HEK293 (cell line): Measurements from ENCODE around the gene RPL19.
A peak's percentile ranks its signal among the peaks of the same experiment; 100 is the strongest.

Experiments
- CTCF ChIA-PET: fragments of 350-600 bp; formaldehyde crosslinking; extraction: SDS; loops from one replicate; lab custom pipeline; 2021; ENCODE audit warnings: antibody characterized with exemption; lab: Yijun Ruan, JAX
- POLR2A ChIA-PET: fragments of 300-600 bp; formaldehyde crosslinking; extraction: SDS; loops from one replicate; lab custom pipeline; 2020; ENCODE audit warnings: antibody characterized with exemption, inconsistent platforms; lab: Yijun Ruan, JAX
- H3K27ac ChIP-seq: fragments of 200-500 bp; sonication (Bioruptor generic); 2 replicates; pipeline ENCODE4 v1.5.1; 2014; ENCODE audit warnings: low read depth, low read length, control low read depth, inconsistent platforms; ENCODE audit errors: extremely low read depth
- H3K36me3 ChIP-seq, 2 experiments: fragments of 200-500 bp in 1 of 2; sonication (Bioruptor generic) in 1 of 2; 1 replicate in 1 of 2; 2 replicates in 1 of 2; pipeline ENCODE4 v1.5.1; 2014 to 2017; ENCODE audit warnings: inconsistent platforms in 2 of 2, low read length in 2 of 2; ENCODE audit not compliant: control insufficient read depth in 2 of 2, insufficient read depth in 1 of 2
- H3K4me1 ChIP-seq: fragments of 200-500 bp; sonication (Bioruptor generic); 2 replicates; pipeline ENCODE4 v1.5.1; 2014; ENCODE audit warnings: mild to moderate bottlenecking, low read length, inconsistent platforms; ENCODE audit not compliant: control insufficient read depth, insufficient read depth
- H3K4me3 ChIP-seq: 2 replicates; pipeline ENCODE4 v1.5.1; 2011; ENCODE audit warnings: low read depth, mild to moderate bottlenecking, control low read depth, low read length, moderate library complexity
- H3K9me3 ChIP-seq: fragments of 200-500 bp; sonication (Bioruptor generic); 2 replicates; pipeline ENCODE4 v1.5.1; 2014; ENCODE audit warnings: low read depth, low read length, inconsistent platforms; ENCODE audit not compliant: control insufficient read depth, insufficient read depth
- EGR2 ChIP-seq: fragments of 450-650 bp; formaldehyde crosslinking; IDR thresholded peaks from 2 replicates; pipeline ENCODE4 v1.5.1; 2016; ENCODE audit warnings: low read depth, missing biosample characterization, missing genetic modification characterization
- IKZF3 ChIP-seq: fragments of 450-650 bp; IDR thresholded peaks from 2 replicates; pipeline ENCODE4 v1.5.0; 2018; ENCODE audit warnings: missing biosample characterization, mild to moderate bottlenecking, missing genetic modification characterization, moderate library complexity
- PATZ1 ChIP-seq: fragments of 450-650 bp; formaldehyde crosslinking; IDR thresholded peaks from 2 replicates; pipeline ENCODE4 v1.5.1; 2016; ENCODE audit warnings: missing biosample characterization, missing genetic modification characterization
- ZBTB17 ChIP-seq: fragments of 450-650 bp; formaldehyde crosslinking; IDR thresholded peaks from 2 replicates; pipeline ENCODE4 v1.5.1; 2016; ENCODE audit warnings: missing biosample characterization, missing genetic modification characterization
- ZBTB48 ChIP-seq: fragments of 450-650 bp; formaldehyde crosslinking; IDR thresholded peaks from 2 replicates; pipeline ENCODE4 v1.5.1; 2016; ENCODE audit warnings: missing biosample characterization, missing genetic modification characterization
- ZFHX2 ChIP-seq: fragments of 450-650 bp; formaldehyde crosslinking; conservative IDR thresholded peaks from 2 replicates; pipeline ENCODE4 v1.5.1; 2016; ENCODE audit warnings: missing biosample characterization, missing genetic modification characterization
- ZNF146 ChIP-seq: fragments of 450-650 bp; formaldehyde crosslinking; IDR thresholded peaks from 2 replicates; pipeline ENCODE4 v1.5.1; 2016; ENCODE audit warnings: missing biosample characterization, missing genetic modification characterization
- ZNF18 ChIP-seq: fragments of 450-650 bp; formaldehyde crosslinking; IDR thresholded peaks from 2 replicates; pipeline ENCODE4 v1.5.1; 2016; ENCODE audit warnings: missing biosample characterization, missing genetic modification characterization
- ZNF2 ChIP-seq: fragments of 450-650 bp; formaldehyde crosslinking; IDR thresholded peaks from 2 replicates; pipeline ENCODE4 v1.5.1; 2016; ENCODE audit warnings: missing biosample characterization, missing genetic modification characterization
- ZNF423 ChIP-seq: fragments of 450-650 bp; formaldehyde crosslinking; IDR thresholded peaks from 2 replicates; pipeline ENCODE4 v1.5.1; 2016; ENCODE audit warnings: missing biosample characterization, missing genetic modification characterization
- ZNF571 ChIP-seq: fragments of 450-650 bp; formaldehyde crosslinking; IDR thresholded peaks from 2 replicates; pipeline ENCODE4 v1.5.0; 2017; ENCODE audit warnings: missing biosample characterization, missing genetic modification characterization
- ZNF585B ChIP-seq: fragments of 450-650 bp; formaldehyde crosslinking; IDR thresholded peaks from 2 replicates; pipeline ENCODE4 v1.5.1; 2016; ENCODE audit warnings: missing biosample characterization, missing genetic modification characterization
- ZNF600 ChIP-seq: fragments of 450-650 bp; formaldehyde crosslinking; IDR thresholded peaks from 2 replicates; pipeline ENCODE4 v1.5.1; 2016; ENCODE audit warnings: missing biosample characterization, missing genetic modification characterization
- ZNF654 ChIP-seq: fragments of 450-650 bp; formaldehyde crosslinking; IDR thresholded peaks from 2 replicates; pipeline ENCODE4 v1.5.1; 2016; ENCODE audit warnings: low read depth, missing biosample characterization, missing genetic modification characterization
- ZNF658 ChIP-seq: fragments of 450-650 bp; formaldehyde crosslinking; IDR thresholded peaks from 2 replicates; pipeline ENCODE4; 2016; ENCODE audit warnings: missing biosample characterization, missing genetic modification characterization
- ZSCAN4 ChIP-seq: fragments of 450-650 bp; formaldehyde crosslinking; IDR thresholded peaks from 2 replicates; pipeline ENCODE4 v1.5.1; 2017; ENCODE audit warnings: missing biosample characterization, missing genetic modification characterization
- TF ChIP-seq, protein P1 (sequence below): fragments of 450-650 bp; formaldehyde crosslinking; IDR thresholded peaks from 2 replicates; pipeline ENCODE4 v1.5.1; 2016; ENCODE audit warnings: missing biosample characterization, missing genetic modification characterization

Gene RPL19

GRCh38 chr17:39239640-39240314, 39.7 kb downstream of the RPL19 start:
- Histone ChIP-seq H3K36me3 (no peaks in the 10 kb centered on the region), H3K4me3 (no peak overlapping the region), H3K9me3 (no peaks in the 10 kb centered on the region), H3K4me1 (no peaks in the 10 kb centered on the region; the same call in 1 of the 2 replicates), H3K27ac (no peak overlapping the region)
- ChIA-PET CTCF (interaction anchor here (0.6 to 20.9 kb wide), 19 partner anchors 8 to 641 kb away, joined by 3 to 733 read pairs (median 3); partner anchors contain the start of genes RPL19 and STAC2), POLR2A (interaction anchor here (3.2 to 6.0 kb wide), 2 partner anchors 34 to 40 kb away, joined by 16 to 47 read pairs; partner anchors contain the start of gene RPL19)
- TF ChIP-seq ZNF658 (tag by site-specific recombination) (no peak), ZNF654 (peak; percentile 17; the same call in 1 of the 2 replicates), ZSCAN4 (no peak), ZNF2 (tag by site-specific recombination) (peak; percentile 56; the same call in 1 of the 2 replicates), ZNF18 (peak; percentile 72; the same call in 1 of the 2 replicates), ZNF600 (tag by site-specific recombination) (peak; percentile 52), ZBTB48 (tag by site-specific recombination) (peak; percentile 70; the same call in 1 of the 2 replicates), ZFHX2 (tag by site-specific recombination) (peak; percentile 71), IKZF3 (tag by site-specific recombination) (no peak), ZBTB17 (tag by site-specific recombination) (peak; percentile 42), PATZ1 (peak; percentile 29; the same call in 1 of the 2 replicates), EGR2 (tag by site-specific recombination) (peak; percentile 53)
- TF ChIP-seq, protein P1, sequence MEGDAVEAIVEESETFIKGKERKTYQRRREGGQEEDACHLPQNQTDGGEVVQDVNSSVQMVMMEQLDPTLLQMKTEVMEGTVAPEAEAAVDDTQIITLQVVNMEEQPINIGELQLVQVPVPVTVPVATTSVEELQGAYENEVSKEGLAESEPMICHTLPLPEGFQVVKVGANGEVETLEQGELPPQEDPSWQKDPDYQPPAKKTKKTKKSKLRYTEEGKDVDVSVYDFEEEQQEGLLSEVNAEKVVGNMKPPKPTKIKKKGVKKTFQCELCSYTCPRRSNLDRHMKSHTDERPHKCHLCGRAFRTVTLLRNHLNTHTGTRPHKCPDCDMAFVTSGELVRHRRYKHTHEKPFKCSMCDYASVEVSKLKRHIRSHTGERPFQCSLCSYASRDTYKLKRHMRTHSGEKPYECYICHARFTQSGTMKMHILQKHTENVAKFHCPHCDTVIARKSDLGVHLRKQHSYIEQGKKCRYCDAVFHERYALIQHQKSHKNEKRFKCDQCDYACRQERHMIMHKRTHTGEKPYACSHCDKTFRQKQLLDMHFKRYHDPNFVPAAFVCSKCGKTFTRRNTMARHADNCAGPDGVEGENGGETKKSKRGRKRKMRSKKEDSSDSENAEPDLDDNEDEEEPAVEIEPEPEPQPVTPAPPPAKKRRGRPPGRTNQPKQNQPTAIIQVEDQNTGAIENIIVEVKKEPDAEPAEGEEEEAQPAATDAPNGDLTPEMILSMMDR: peak; percentile 80

DNA sequence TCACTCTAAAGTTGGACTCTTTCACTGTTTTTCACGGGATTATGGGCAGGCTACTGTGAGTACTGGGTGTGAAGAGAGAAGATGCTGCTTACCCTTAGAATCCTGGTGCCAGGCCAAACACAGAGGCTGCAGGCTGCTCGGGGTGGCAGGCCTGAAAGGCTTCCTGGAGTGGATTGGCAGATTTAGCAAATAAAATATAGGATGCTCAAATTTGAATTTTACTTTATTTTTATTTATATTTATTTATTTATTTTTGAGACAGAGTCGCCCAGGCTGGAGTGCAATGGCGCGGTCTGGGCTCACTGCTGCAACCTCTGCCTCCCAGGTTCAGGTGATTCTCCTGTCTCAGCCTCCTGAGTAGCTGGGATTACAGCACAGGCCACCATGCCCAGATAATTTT, 40.5 kb downstream of the RPL19 start:
- TF ChIP-seq ZNF585B (tag by site-specific recombination) (no peak), ZNF423 (tag by site-specific recombination) (no peak), PATZ1 (no peak), ZNF571 (tag by site-specific recombination) (no peak), ZNF146 (tag by site-specific recombination) (no peak)
- TF ChIP-seq, protein P1: no peak
- Histone ChIP-seq H3K9me3 (no peaks in the 10 kb centered on the region), H3K4me1 (no peaks in the 10 kb centered on the region; the same call in 1 of the 2 replicates), H3K4me3 (no peak overlapping the region), H3K36me3 (no peaks in the 10 kb centered on the region), H3K27ac (no peak overlapping the region)
- CTCF ChIA-PET: interaction anchor here (0.7 to 20.9 kb wide), 5 partner anchors 9 to 359 kb away, joined by 3 to 733 read pairs (median 8); partner anchors contain the start of genes RPL19 and STAC2
- POLR2A ChIA-PET: interaction anchor here (3.2 kb wide), 1 partner anchor 40 kb away, joined by 16 read pairs; the partner anchor contains the start of gene RPL19
